H9 (cell line): ENCODE results near the gene FARS2. TPM values are rescaled to one million over a fixed set of nuclear protein-coding genes. Genes with fewer than 3 reads are reported as not detected.

ENCODE experiments used
- DNase-seq: peaks from one replicate; pipeline ENCODE4 v3.0.0-alpha.2; 2017
- H2AFZ ChIP-seq: one replicate; pipeline ENCODE4 v1.6.1; 2013; ENCODE audit warnings: mild to moderate bottlenecking, low read length, control low read depth, moderate library complexity
- H2AK5ac ChIP-seq: 2 replicates; pipeline ENCODE4 v1.6.1; 2013; ENCODE audit warnings: low read length, control low read depth, mixed read lengths; ENCODE audit not compliant: insufficient read length
- H2BK120ac ChIP-seq: one replicate; pipeline ENCODE4 v1.6.1; 2013; ENCODE audit warnings: low read depth, mild to moderate bottlenecking, low read length, control low read depth, inconsistent platforms; ENCODE audit not compliant: poor library complexity, severe bottlenecking
- H2BK12ac ChIP-seq: 2 replicates; pipeline ENCODE4 v1.6.1; 2013; ENCODE audit warnings: low read length, control low read depth, mixed read lengths, low read depth; ENCODE audit not compliant: insufficient read length
- H2BK15ac ChIP-seq: 2 replicates; pipeline ENCODE4 v1.6.1; 2013; ENCODE audit warnings: low read depth, low read length, control low read depth
- H2BK20ac ChIP-seq: one replicate; pipeline ENCODE4 v1.6.1; 2013; ENCODE audit warnings: low read depth, mild to moderate bottlenecking, low read length, control low read depth, inconsistent platforms; ENCODE audit not compliant: poor library complexity, severe bottlenecking
- H2BK5ac ChIP-seq: 2 replicates; pipeline ENCODE4 v1.6.1; 2013; ENCODE audit warnings: low read length, control low read depth, mixed read lengths; ENCODE audit not compliant: insufficient read length
- H3K14ac ChIP-seq: 2 replicates; pipeline ENCODE4 v1.6.1; 2013; ENCODE audit warnings: low read length, control low read depth; ENCODE audit not compliant: insufficient read depth
- H3K18ac ChIP-seq: 2 replicates; pipeline ENCODE4 v1.6.1; 2013; ENCODE audit warnings: low read depth, mild to moderate bottlenecking, mixed read lengths, low read length, control low read depth; ENCODE audit not compliant: insufficient read length
- H3K23ac ChIP-seq: 2 replicates; pipeline ENCODE4 v1.6.1; 2013; ENCODE audit warnings: low read length, control low read depth, mixed read lengths, low read depth; ENCODE audit not compliant: insufficient read length
- H3K23me2 ChIP-seq: 2 replicates; pipeline ENCODE4 v1.6.1; 2013; ENCODE audit warnings: low read depth, mild to moderate bottlenecking, mixed read lengths, low read length, control low read depth; ENCODE audit not compliant: insufficient read length, poor library complexity, severe bottlenecking
- H3K27ac ChIP-seq: 2 replicates; pipeline ENCODE4 v1.5.1; 2013; ENCODE audit warnings: low read length, control low read depth, mixed read lengths, low read depth; ENCODE audit not compliant: insufficient read length
- H3K27me3 ChIP-seq: 2 replicates; pipeline ENCODE4 v1.6.1; 2013; ENCODE audit warnings: low read length, control low read depth, inconsistent platforms; ENCODE audit not compliant: insufficient read depth
- H3K4ac ChIP-seq: 2 replicates; pipeline ENCODE4 v1.6.1; 2013; ENCODE audit warnings: low read depth, mild to moderate bottlenecking, control low read depth, inconsistent platforms, low read length, moderate library complexity
- H3K4me1 ChIP-seq: 2 replicates; pipeline ENCODE4 v1.6.1; 2013; ENCODE audit warnings: low read length, control low read depth, inconsistent platforms; ENCODE audit not compliant: insufficient read depth
- H3K4me2 ChIP-seq: 2 replicates; pipeline ENCODE4 v1.6.1; 2013; ENCODE audit warnings: low read length, control low read depth, mixed read lengths; ENCODE audit not compliant: insufficient read length, insufficient read depth
- H3K56ac ChIP-seq: 2 replicates; pipeline ENCODE4 v1.6.1; 2013; ENCODE audit warnings: low read depth, mild to moderate bottlenecking, mixed read lengths, low read length, control low read depth; ENCODE audit not compliant: insufficient read length
- H3K79me1 ChIP-seq: 2 replicates; pipeline ENCODE4 v1.6.1; 2013; ENCODE audit warnings: low read depth, mild to moderate bottlenecking, moderate library complexity, low read length, control low read depth, inconsistent platforms; ENCODE audit not compliant: insufficient read depth, poor library complexity, severe bottlenecking
- H3K79me2 ChIP-seq: 2 replicates; pipeline ENCODE4 v1.6.1; 2013; ENCODE audit warnings: low read length, control low read depth, inconsistent platforms; ENCODE audit not compliant: insufficient read depth
- H3K9ac ChIP-seq: 2 replicates; pipeline ENCODE4 v1.6.1; 2013; ENCODE audit warnings: low read length, control low read depth, mixed read lengths; ENCODE audit not compliant: insufficient read length; ENCODE audit errors: extremely low read depth
- H3K9me3 ChIP-seq: one replicate; pipeline ENCODE4 v1.6.1; 2013; ENCODE audit warnings: low read depth, low read length, inconsistent platforms; ENCODE audit not compliant: control insufficient read depth
- H3T11ph ChIP-seq: one replicate; pipeline ENCODE4 v1.6.1; 2013; ENCODE audit warnings: mild to moderate bottlenecking, low read length, control low read depth, inconsistent platforms
- H4K20me1 ChIP-seq: one replicate; pipeline ENCODE4 v1.6.1; 2013; ENCODE audit not compliant: control insufficient read depth, insufficient read length, insufficient read depth
- H4K5ac ChIP-seq: 2 replicates; pipeline ENCODE4 v1.6.1; 2013; ENCODE audit warnings: low read depth, mild to moderate bottlenecking, mixed read lengths, low read length, control low read depth; ENCODE audit not compliant: insufficient read length
- H4K8ac ChIP-seq: replicated peaks from 2 replicates; pipeline ENCODE4 v1.6.1; 2013; ENCODE audit warnings: low read length, control low read depth, mixed read lengths, low read depth; ENCODE audit not compliant: insufficient read length
- H4K91ac ChIP-seq: 2 replicates; pipeline ENCODE4 v1.6.1; 2013; ENCODE audit warnings: low read depth, mild to moderate bottlenecking, moderate library complexity, mixed read lengths, low read length, control low read depth; ENCODE audit not compliant: insufficient read length
- H3K27ac Mint-ChIP-seq, 3 experiments: 2 replicates in 2 of 3; 3 replicates in 1 of 3; pipeline ENCODE4 v1.8.0; 2020 to 2021; ENCODE audit warnings: mixed read lengths in 3 of 3, mild to moderate bottlenecking in 1 of 3, moderate library complexity in 1 of 3
- H3K27me3 Mint-ChIP-seq: 2 replicates; pipeline ENCODE4 v1.8.0; 2021; ENCODE audit warnings: low read depth, mild to moderate bottlenecking, moderate library complexity, mixed read lengths
- H3K36me3 Mint-ChIP-seq, 3 experiments: 2 replicates in 2 of 3; 3 replicates in 1 of 3; pipeline ENCODE4 v1.8.0; 2020 to 2021; ENCODE audit warnings: low read depth in 3 of 3, mixed read lengths in 3 of 3; ENCODE audit not compliant: insufficient read depth in 1 of 3
- H3K4me1 Mint-ChIP-seq, 2 experiments: 2 replicates each; pipeline ENCODE4 v1.8.0; 2020; ENCODE audit warnings: mixed read lengths in 2 of 2
- H3K4me3 Mint-ChIP-seq, 2 experiments: 2 replicates in 1 of 2; 3 replicates in 1 of 2; pipeline ENCODE4 v1.8.0; 2020 to 2021; ENCODE audit warnings: mild to moderate bottlenecking in 2 of 2, mixed read lengths in 2 of 2, moderate library complexity in 1 of 2
- H3K9me3 Mint-ChIP-seq, 2 experiments: 2 replicates in 1 of 2; 3 replicates in 1 of 2; pipeline ENCODE4 v1.8.0; 2020; ENCODE audit warnings: mild to moderate bottlenecking in 2 of 2, mixed read lengths in 2 of 2, moderate library complexity in 1 of 2
- WGBS: extraction: QIAGEN DNeasy Blood & Tissue Kit; methylation state at CpG from one replicate; pipeline ENCODE4 v1.1.7; 2013; ENCODE audit warnings: missing lambda C conversion rate, low lambda C conversion rate, mixed read lengths; ENCODE audit not compliant: insufficient read length; ENCODE audit errors: extremely low coverage; 5-methylcytosine and 5-hydroxymethylcytosine counted together
- total RNA-seq: library from RNA; stranded (reverse); gene quantifications from 2 replicates; pipeline ENCODE4 v1.2.1, GENCODE V29; 2021
- TF ChIP-seq, protein P1 (sequence below): fragments of 200-600 bp; sonication (generic); conservative IDR thresholded peaks from 3 replicates; pipeline ENCODE4 v1.8.0; 2021; ENCODE audit warnings: antibody characterized with exemption, mild to moderate bottlenecking

Gene FARS2
- total RNA-seq, 1 experiment from 2014 or later: 8.5 TPM

DNA sequence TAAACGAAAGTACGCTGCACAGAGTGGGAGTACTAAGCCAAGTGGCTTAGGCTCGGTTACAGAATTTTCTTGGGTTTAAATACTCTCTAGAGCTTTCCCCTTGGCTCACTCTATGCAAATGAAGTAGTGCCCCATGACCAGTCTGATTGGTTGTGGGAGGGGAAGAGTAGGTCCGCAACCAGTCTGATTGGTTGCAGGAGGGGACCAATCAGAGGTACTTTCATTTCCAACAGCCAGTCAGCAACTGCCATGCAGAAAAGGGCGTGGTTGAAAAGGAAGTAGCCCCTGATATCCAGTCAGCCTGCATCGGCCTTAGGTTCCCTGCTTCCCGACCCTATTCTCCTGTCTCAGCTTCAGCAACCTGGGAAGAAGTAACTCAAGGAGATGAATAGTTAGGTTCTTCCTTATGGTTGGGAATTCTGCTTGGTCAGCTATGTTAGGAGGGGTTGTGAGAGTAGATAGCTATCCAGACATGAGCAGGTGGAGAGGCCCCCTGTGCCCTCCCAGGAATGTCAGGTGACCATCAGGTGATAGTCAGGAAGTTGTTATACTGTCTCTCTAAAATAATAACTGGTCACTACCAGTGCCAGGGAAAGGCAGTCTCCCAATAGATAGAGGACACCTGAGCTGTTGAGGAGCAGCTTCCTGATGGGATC lies 57.4 kb downstream of the FARS2 start:
- TF ChIP-seq, protein P1, sequence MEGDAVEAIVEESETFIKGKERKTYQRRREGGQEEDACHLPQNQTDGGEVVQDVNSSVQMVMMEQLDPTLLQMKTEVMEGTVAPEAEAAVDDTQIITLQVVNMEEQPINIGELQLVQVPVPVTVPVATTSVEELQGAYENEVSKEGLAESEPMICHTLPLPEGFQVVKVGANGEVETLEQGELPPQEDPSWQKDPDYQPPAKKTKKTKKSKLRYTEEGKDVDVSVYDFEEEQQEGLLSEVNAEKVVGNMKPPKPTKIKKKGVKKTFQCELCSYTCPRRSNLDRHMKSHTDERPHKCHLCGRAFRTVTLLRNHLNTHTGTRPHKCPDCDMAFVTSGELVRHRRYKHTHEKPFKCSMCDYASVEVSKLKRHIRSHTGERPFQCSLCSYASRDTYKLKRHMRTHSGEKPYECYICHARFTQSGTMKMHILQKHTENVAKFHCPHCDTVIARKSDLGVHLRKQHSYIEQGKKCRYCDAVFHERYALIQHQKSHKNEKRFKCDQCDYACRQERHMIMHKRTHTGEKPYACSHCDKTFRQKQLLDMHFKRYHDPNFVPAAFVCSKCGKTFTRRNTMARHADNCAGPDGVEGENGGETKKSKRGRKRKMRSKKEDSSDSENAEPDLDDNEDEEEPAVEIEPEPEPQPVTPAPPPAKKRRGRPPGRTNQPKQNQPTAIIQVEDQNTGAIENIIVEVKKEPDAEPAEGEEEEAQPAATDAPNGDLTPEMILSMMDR: no peak
- DNase-seq: no peak
- H3K4ac ChIP-seq: no peak overlapping the region
- no peak overlapping the region for H3K14ac ChIP-seq
- no peaks in the 10 kb centered on the region; the same call in 1 of the 2 replicates for H3K27me3 Mint-ChIP-seq
- H3K27ac ChIP-seq: no peak overlapping the region
- peaks cover 15 to 26% of the 10 kb centered on the region in 2 experiments for H3K4me1 Mint-ChIP-seq
- H4K91ac ChIP-seq: no peak overlapping the region
- H2AFZ ChIP-seq: no peak overlapping the region
- H2BK5ac ChIP-seq: no peak overlapping the region
- no peak overlapping the region for H2BK20ac ChIP-seq
- H2BK120ac ChIP-seq: no peak overlapping the region
- H3K4me1 ChIP-seq: peaks cover 2% of the 10 kb centered on the region; the same call in 1 of the 2 replicates
- no peak overlapping the region for H3K9ac ChIP-seq
- no peaks in the 10 kb centered on the region for H3K27me3 ChIP-seq
- H3K27ac Mint-ChIP-seq: no peak overlapping the region
- peaks cover 16 to 18% of the 10 kb centered on the region in 2 experiments for H3K9me3 Mint-ChIP-seq
- no peak overlapping the region for H3K4me2 ChIP-seq
- H3K23ac ChIP-seq: no peak overlapping the region
- peaks cover 6% of the 10 kb centered on the region for H3K9me3 ChIP-seq
- no peak overlapping the region for H3K56ac ChIP-seq
- H3K36me3 Mint-ChIP-seq: peaks cover 8 to 22% (median 22%) of the 10 kb centered on the region in 3 experiments
- H2BK15ac ChIP-seq: no peak overlapping the region
- no peaks in the 10 kb centered on the region for H4K20me1 ChIP-seq
- H3K23me2 ChIP-seq: no peaks in the 10 kb centered on the region
- no peak overlapping the region for H3K4me3 Mint-ChIP-seq
- no peak overlapping the region for H3T11ph ChIP-seq
- H3K79me2 ChIP-seq: no peaks in the 10 kb centered on the region
- H4K5ac ChIP-seq: no peak overlapping the region
- H2BK12ac ChIP-seq: no peak overlapping the region
- no peaks in the 10 kb centered on the region for H3K79me1 ChIP-seq
- WGBS: no CpG with 5 or more reads among the region's 7 CpGs
- H2AK5ac ChIP-seq: no peak overlapping the region
- H4K8ac ChIP-seq: no peak overlapping the region
- H3K18ac ChIP-seq: no peak overlapping the region
